Endothelial cell of umbilical vein (primary cell): ENCODE results near the gene MYMX. TPM values are rescaled to one million over a fixed set of nuclear protein-coding genes. Genes with fewer than 3 reads are reported as not detected.

Experiments used
- BruUV-seq: library from RNA; stranded (reverse); fragments of 400-500 nt; replicated peaks from 2 replicates; lab custom pipeline; 2021; lab: Mats Ljungman, UMichigan
- CTCF ChIA-PET: fragments of 300-600, 350-600 bp; sonication (Branson Sonifier 250); formaldehyde crosslinking; loops from one replicate; lab custom pipeline; 2021; ENCODE audit warnings: antibody characterized with exemption, inconsistent platforms; lab: Charles Lee
- POLR2A ChIA-PET: fragments of 300-600, 350-600 bp; sonication (Branson Sonifier 250); formaldehyde crosslinking; loops from one replicate; lab custom pipeline; 2021; ENCODE audit warnings: antibody characterized with exemption, inconsistent platforms; lab: Charles Lee
- DNase-seq: peaks from one replicate; pipeline ENCODE4 v3.0.0-alpha.2; 2011; ENCODE audit warnings: low read depth, low spot score
- FAIRE-seq: peaks from 2 replicates; lab custom pipeline; 2011; peaks lifted over from hg19 to GRCh38; lab: Jason Lieb, UNC
- H2AFZ ChIP-seq: 2 replicates; pipeline ENCODE4 v1.6.0; 2012; ENCODE audit warnings: low read depth, low read length, control low read depth, inconsistent platforms
- H3K27ac ChIP-seq: 2 replicates; pipeline ENCODE4 v1.5.1; 2011; ENCODE audit warnings: low read depth, mild to moderate bottlenecking, control low read depth, low read length, moderate library complexity; ENCODE audit not compliant: insufficient read depth
- H3K27me3 ChIP-seq, 2 experiments: 2 replicates each; pipeline versions ENCODE4 v1.6.0 to v1.6.1; 2011; ENCODE audit warnings: low read length in 2 of 2, mixed read lengths in 1 of 2; ENCODE audit not compliant: control insufficient read depth in 2 of 2, insufficient read depth in 2 of 2
- H3K36me3 ChIP-seq, 2 experiments: 2 replicates in 1 of 2; 3 replicates in 1 of 2; pipeline ENCODE4 v1.5.1; 2011; ENCODE audit warnings: low read length in 2 of 2, mild to moderate bottlenecking in 1 of 2, moderate library complexity in 1 of 2; ENCODE audit not compliant: control insufficient read depth in 2 of 2, insufficient read depth in 2 of 2; ENCODE audit errors: extremely low read depth in 1 of 2
- H3K4me1 ChIP-seq: 3 replicates; pipeline ENCODE4 v1.5.1; 2011; ENCODE audit warnings: mild to moderate bottlenecking, low read length; ENCODE audit not compliant: control insufficient read depth, insufficient read depth; ENCODE audit errors: extremely low read depth
- H3K4me2 ChIP-seq: 2 replicates; pipeline ENCODE4 v1.6.1; 2011; ENCODE audit warnings: low read length, control low read depth, mixed read lengths; ENCODE audit not compliant: insufficient read depth
- H3K4me3 ChIP-seq, 3 experiments: fragments of 200-600 bp in 1 of 3; sonication (generic), shearing (Covaris generic) in 1 of 3; replicated peaks in 1 of 3; 2 replicates each; pipeline ENCODE4 v1.5.1; 2011 to 2016; ENCODE audit warnings: control low read depth in 3 of 3, low read length in 3 of 3, mild to moderate bottlenecking in 2 of 3, inconsistent platforms in 1 of 3, low read depth in 1 of 3, moderate library complexity in 1 of 3; ENCODE audit not compliant: insufficient read depth in 1 of 3
- H3K79me2 ChIP-seq: 2 replicates; pipeline ENCODE4 v1.6.0; 2012; ENCODE audit warnings: low read length, inconsistent platforms; ENCODE audit not compliant: control insufficient read depth, insufficient read depth
- H3K9ac ChIP-seq: replicated peaks from 2 replicates; pipeline ENCODE3; 2011; ENCODE audit warnings: low read length, control low read depth; ENCODE audit not compliant: insufficient read depth; ENCODE audit errors: extremely low read depth
- H3K9me1 ChIP-seq: replicated peaks from 3 replicates; pipeline ENCODE4 v1.6.0; 2011; ENCODE audit warnings: mild to moderate bottlenecking, low read length; ENCODE audit not compliant: control insufficient read depth, insufficient read depth; ENCODE audit errors: extremely low read depth
- H3K9me3 ChIP-seq: replicated peaks from 2 replicates; pipeline ENCODE4 v1.5.1; 2012; ENCODE audit warnings: low read length, inconsistent platforms; ENCODE audit not compliant: control insufficient read depth, insufficient read depth
- H4K20me1 ChIP-seq: replicated peaks from 2 replicates; pipeline ENCODE3; 2011; ENCODE audit warnings: mild to moderate bottlenecking, low read length; ENCODE audit not compliant: control insufficient read depth, insufficient read depth; ENCODE audit errors: extremely low read depth
- CTCF ChIP-seq, 2 donors: IDR thresholded peaks; 1 replicate in 1 of 2; 2 replicates in 1 of 2; pipeline ENCODE4 v1.5.1; 2011; ENCODE audit warnings: low read length in 2 of 2, mild to moderate bottlenecking in 2 of 2, moderate library complexity in 2 of 2, control low read depth in 1 of 2, inconsistent platforms in 1 of 2, low read depth in 1 of 2; ENCODE audit not compliant: insufficient read depth in 1 of 2; ENCODE audit errors: extremely low read depth in 1 of 2
- FOS ChIP-seq: IDR thresholded peaks from 2 replicates; pipeline ENCODE4 v1.6.1; 2011; ENCODE audit warnings: mild to moderate bottlenecking, low read length, moderate library complexity, borderline replicate concordance; ENCODE audit not compliant: insufficient read depth
- GATA2 ChIP-seq: IDR thresholded peaks from 2 replicates; pipeline ENCODE4 v1.7.0; 2011; ENCODE audit warnings: low read depth, mild to moderate bottlenecking, moderate library complexity, mixed read lengths, low read length; ENCODE audit not compliant: insufficient read length, insufficient read depth
- MYC ChIP-seq: IDR thresholded peaks from one replicate; pipeline ENCODE4 v1.6.1; 2011; ENCODE audit warnings: mild to moderate bottlenecking, low read depth, low read length
- POLR2A ChIP-seq: IDR thresholded peaks from 2 replicates; pipeline ENCODE4 v1.6.1; 2012; ENCODE audit warnings: low read depth, mild to moderate bottlenecking, control low read depth, low read length
- dilution Hi-C: fragments of 300-500 bp; cut with MboI; formaldehyde crosslinking; loops from one replicate; pipeline ENCODE4 v1.15.0; 2019; ENCODE audit warnings: low sequenced_read_pairs; ENCODE audit not compliant: extremely low pct_ligation_motif_present
- intact Hi-C: fragments of 100-400 bp; cut with micrococcal nuclease; formaldehyde crosslinking; loops from one replicate; pipeline ENCODE4 v1.10.0; 2022
- polyA plus RNA-seq, 4 experiments: library from polyadenylated mRNA; depleted of rRNA in 3 of 4; stranded (reverse) in 3 of 4; unstranded in 1 of 4; fragments of >200 nt; gene quantifications; 2 replicates each; pipeline versions ENCODE4 v1.2.1 to v1.2.3, GENCODE V29; 2011 to 2012; ENCODE audit warnings: missing spikeins in 1 of 4
- total RNA-seq: library from RNA; stranded (reverse); gene quantifications from 2 replicates; pipeline ENCODE4 v1.2.3, GENCODE V29; 2021
- TF ChIP-seq, protein P1 (sequence below): IDR thresholded peaks from 2 replicates; pipeline ENCODE4 v1.6.1; 2011; ENCODE audit not compliant: insufficient read depth, insufficient read length

Gene MYMX
- total and polyA plus RNA-seq, 2 donors (not counting 3 experiments of a cell fraction or from before 2014, with no cell fraction given): 0.18 TPM; not detected in 1

DNA sequence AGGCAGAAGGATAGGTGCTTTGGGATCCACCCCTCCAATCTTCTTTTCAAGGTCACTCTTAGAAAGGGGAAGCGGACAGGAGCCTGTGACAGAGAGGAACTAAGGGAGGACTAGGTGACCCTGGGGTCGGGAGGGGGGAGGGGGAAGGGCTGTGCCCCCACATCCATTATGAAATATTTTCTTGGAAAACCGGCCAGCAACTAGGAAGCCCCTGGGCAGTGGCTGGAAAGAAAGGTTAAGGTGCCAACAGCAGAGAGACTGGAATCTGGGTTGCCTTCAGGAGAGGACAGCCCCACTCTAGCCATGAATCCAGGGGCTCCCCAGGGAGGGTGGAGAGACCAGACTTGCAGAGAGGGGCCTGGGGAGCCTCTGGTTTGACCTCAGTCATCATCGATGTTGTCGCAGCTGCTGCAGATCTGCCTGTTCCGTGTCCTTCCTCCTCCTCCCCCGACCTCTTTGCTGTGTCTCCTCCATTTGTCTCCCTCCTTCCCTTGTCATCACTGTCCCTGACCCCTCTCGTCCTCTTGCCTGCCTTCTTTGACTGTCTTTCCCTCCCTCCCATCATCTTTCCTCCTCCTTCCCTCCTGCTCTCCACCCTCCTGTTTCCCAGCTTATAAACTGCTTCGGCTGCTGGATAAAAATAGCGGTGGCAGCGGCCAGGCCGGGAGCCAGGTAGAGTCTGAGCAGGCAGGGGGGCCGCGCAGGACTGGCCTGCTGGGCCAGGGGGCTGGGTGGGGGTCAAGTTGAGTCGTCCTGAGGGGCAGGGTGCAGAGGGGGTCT lies 9.8 kb downstream of the MYMX start:
- ChIA-PET CTCF (interaction anchor here (1.7 to 9.2 kb wide), 4 partner anchors 8 to 65 kb away, joined by 4 to 84 read pairs (median 38); no protein-coding TSS in a partner anchor), POLR2A (no interaction called here)
- no peak overlapping the region for H3K9ac ChIP-seq
- H3K4me3 ChIP-seq: no peak overlapping the region
- TF ChIP-seq POLR2A (no peak), MYC (no peak), FOS (no peak), GATA2 (no peak)
- FAIRE-seq (no peak), DNase-seq (no peak)
- no peak overlapping the region for H3K27ac ChIP-seq
- peaks cover 83% of the 10 kb centered on the region for H3K79me2 ChIP-seq
- peaks cover 36% of the 10 kb centered on the region for H3K4me1 ChIP-seq
- H3K9me1 ChIP-seq: no peaks in the 10 kb centered on the region
- dilution Hi-C loops: no loop called here
- no peak overlapping the region for H3K4me2 ChIP-seq
- no peaks in the 10 kb centered on the region for H3K9me3 ChIP-seq
- BruUV-seq: no TSS peak
- no peaks in the 10 kb centered on the region for H3K27me3 ChIP-seq
- peaks cover 2 to 16% of the 10 kb centered on the region in 2 experiments for H3K36me3 ChIP-seq
- no peaks in the 10 kb centered on the region for H4K20me1 ChIP-seq
- intact Hi-C loops: no loop called here
- H2AFZ ChIP-seq: no peak overlapping the region

GRCh38 chr6:44227148-44227793 lies 10.5 kb downstream of the MYMX start:
- no peak overlapping the region for H3K4me3 ChIP-seq
- H3K4me1 ChIP-seq: peaks cover 31% of the 10 kb centered on the region
- no peak overlapping the region for H2AFZ ChIP-seq
- no peak overlapping the region for H3K4me2 ChIP-seq
- BruUV-seq: no TSS peak
- no peaks in the 10 kb centered on the region for H3K9me3 ChIP-seq
- ChIA-PET POLR2A (interaction anchor here (1.2 kb wide), 1 partner anchor 20 kb away, joined by 4 read pairs; the partner anchor contains the start of gene HSP90AB1), CTCF (interaction anchor here (1.0 to 9.2 kb wide), 5 partner anchors 10 to 131 kb away, joined by 4 to 84 read pairs (median 4); no protein-coding TSS in a partner anchor)
- no peaks in the 10 kb centered on the region for H3K27me3 ChIP-seq
- no peak for DNase-seq
- FAIRE-seq: no peak
- peaks cover 6 to 20% of the 10 kb centered on the region in 2 experiments for H3K36me3 ChIP-seq
- intact Hi-C loops (no loop called here), dilution Hi-C loops (no loop called here)
- peaks cover 79% of the 10 kb centered on the region for H3K79me2 ChIP-seq
- H3K27ac ChIP-seq: no peak overlapping the region
- TF ChIP-seq MYC (no peak), POLR2A (no peak), CTCF (IDR thresholded peaks at IDR 0.05; ENCODE audit: extremely low read depth in 1 of 2, insufficient read depth in 1 of 2, low read depth in 1 of 2, low read length in 2 of 2) (no peak)
- TF ChIP-seq, protein P1, sequence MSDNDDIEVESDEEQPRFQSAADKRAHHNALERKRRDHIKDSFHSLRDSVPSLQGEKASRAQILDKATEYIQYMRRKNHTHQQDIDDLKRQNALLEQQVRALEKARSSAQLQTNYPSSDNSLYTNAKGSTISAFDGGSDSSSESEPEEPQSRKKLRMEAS: no peak
- H3K9me1 ChIP-seq: no peaks in the 10 kb centered on the region
- H3K9ac ChIP-seq: no peak overlapping the region
- no peaks in the 10 kb centered on the region for H4K20me1 ChIP-seq
